DND-41 (cell line): Measurements from ENCODE around the gene IQCF5.

Source experiments
- ATAC-seq: fragments of 200-7000 bp; cut with Tn5 transposase; 3 replicates; pipeline ENCODE4 v1.9.1; 2021; ENCODE audit warnings: low read depth; ENCODE audit not compliant: insufficient read depth
- DNase-seq: peaks from one replicate; pipeline ENCODE4 v3.0.0-alpha.2; 2020
- H2AFZ ChIP-seq: 2 replicates; pipeline ENCODE4 v1.6.0; 2012; ENCODE audit warnings: low read depth, low read length
- H3K27ac ChIP-seq: 2 replicates; pipeline ENCODE4 v1.5.1; 2012; ENCODE audit warnings: low read length, inconsistent platforms
- H3K27me3 ChIP-seq: fragments of 200-600 bp; sonication (generic); 2 replicates; pipeline ENCODE4 v1.6.0; 2012; ENCODE audit warnings: low read length, mild to moderate bottlenecking, inconsistent platforms; ENCODE audit not compliant: insufficient read depth, poor library complexity
- H3K36me3 ChIP-seq: 2 replicates; pipeline ENCODE4 v1.5.1; 2012; ENCODE audit warnings: low read length, inconsistent platforms; ENCODE audit not compliant: insufficient read depth
- H3K4me1 ChIP-seq: 2 replicates; pipeline ENCODE4 v1.5.1; 2012; ENCODE audit warnings: mild to moderate bottlenecking, low read length; ENCODE audit not compliant: insufficient read depth
- H3K4me2 ChIP-seq: 2 replicates; pipeline ENCODE4 v1.6.0; 2012; ENCODE audit warnings: mild to moderate bottlenecking, moderate library complexity, low read length, inconsistent platforms; ENCODE audit not compliant: insufficient read depth
- H3K4me3 ChIP-seq, 2 experiments: fragments of 200-600 bp in 1 of 2; shearing (Covaris generic) in 1 of 2; 2 replicates each; pipeline ENCODE4 v1.5.1; 2012 to 2016; ENCODE audit warnings: inconsistent platforms in 2 of 2, low read length in 2 of 2, mild to moderate bottlenecking in 2 of 2, low read depth in 1 of 2, moderate library complexity in 1 of 2
- H3K79me2 ChIP-seq: 2 replicates; pipeline ENCODE4 v1.6.0; 2012; ENCODE audit warnings: low read length, inconsistent platforms; ENCODE audit not compliant: insufficient read depth
- H3K9ac ChIP-seq: 2 replicates; pipeline ENCODE4 v1.6.0; 2012; ENCODE audit warnings: low read depth, mild to moderate bottlenecking, inconsistent platforms, low read length, moderate library complexity
- H3K9me3 ChIP-seq: 2 replicates; pipeline ENCODE4 v1.5.1; 2012; ENCODE audit warnings: low read length, moderate library complexity, mild to moderate bottlenecking, inconsistent platforms; ENCODE audit not compliant: insufficient read depth, severe bottlenecking
- H4K20me1 ChIP-seq: 2 replicates; pipeline ENCODE4 v1.6.0; 2012; ENCODE audit warnings: low read length; ENCODE audit not compliant: insufficient read depth
- CTCF ChIP-seq: IDR thresholded peaks from 2 replicates; pipeline ENCODE4 v1.5.1; 2012; ENCODE audit warnings: borderline replicate concordance, low read length, moderate library complexity, mild to moderate bottlenecking; ENCODE audit not compliant: poor library complexity, severe bottlenecking; ENCODE audit errors: extremely low read depth
- EZH2 ChIP-seq: IDR thresholded peaks from 3 replicates; pipeline ENCODE4 v1.6.1; 2012; ENCODE audit warnings: borderline replicate concordance, low read depth, mild to moderate bottlenecking, moderate library complexity, low read length, inconsistent platforms; ENCODE audit not compliant: severe bottlenecking

Gene IQCF5

GRCh38 chr3:51836606-51837005 is 38.8 kb downstream of the IQCF5 start:
- H3K4me2 ChIP-seq: no peak overlapping the region
- H3K9me3 ChIP-seq: no peaks in the 10 kb centered on the region
- H3K9ac ChIP-seq: no peak overlapping the region
- no peaks in the 10 kb centered on the region for H3K79me2 ChIP-seq
- no peaks in the 10 kb centered on the region for H3K4me1 ChIP-seq
- no peaks in the 10 kb centered on the region for H3K36me3 ChIP-seq
- H4K20me1 ChIP-seq: no peaks in the 10 kb centered on the region
- peaks cover 3% of the 10 kb centered on the region for H3K27me3 ChIP-seq
- TF ChIP-seq CTCF (no peak), EZH2 (no peak)
- ATAC-seq (no peak), DNase-seq (no peak)
- no peak overlapping the region for H3K4me3 ChIP-seq
- H2AFZ ChIP-seq: no peak overlapping the region
- H3K27ac ChIP-seq: no peak overlapping the region

- no peak for DNase-seq
- Histone ChIP-seq H3K36me3 (no peaks in the 10 kb centered on the region), H3K27ac (no peak overlapping the region), H4K20me1 (no peaks in the 10 kb centered on the region), H3K27me3 (peaks cover 3% of the 10 kb centered on the region), H3K4me1 (no peaks in the 10 kb centered on the region), H3K79me2 (no peaks in the 10 kb centered on the region), H3K9ac (no peak overlapping the region), H2AFZ (no peak overlapping the region), H3K9me3 (peaks cover 6% of the 10 kb centered on the region), H3K4me2 (no peak overlapping the region), H3K4me3 (no peak overlapping the region)
- no peak for ATAC-seq
- TF ChIP-seq EZH2: no peak
- no peak for TF ChIP-seq CTCF
Measured at GRCh38 chr3:51830836-51831385, 44.5 kb downstream of the IQCF5 start.

GRCh38 chr3:51830345-51830744 is 45.1 kb downstream of the IQCF5 start:
- DNase-seq (no peak), ATAC-seq (no peak)
- no peak overlapping the region for H3K4me2 ChIP-seq
- no peak overlapping the region for H3K4me3 ChIP-seq
- H3K4me1 ChIP-seq: no peaks in the 10 kb centered on the region
- peaks cover 6% of the 10 kb centered on the region for H3K9me3 ChIP-seq
- H3K9ac ChIP-seq: no peak overlapping the region
- H3K27ac ChIP-seq: no peak overlapping the region
- H3K36me3 ChIP-seq: no peaks in the 10 kb centered on the region
- H4K20me1 ChIP-seq: no peaks in the 10 kb centered on the region
- peaks cover 3% of the 10 kb centered on the region for H3K27me3 ChIP-seq
- TF ChIP-seq EZH2: no peak
- TF ChIP-seq CTCF: no peak
- H3K79me2 ChIP-seq: no peaks in the 10 kb centered on the region
- H2AFZ ChIP-seq: no peak overlapping the region

DNA sequence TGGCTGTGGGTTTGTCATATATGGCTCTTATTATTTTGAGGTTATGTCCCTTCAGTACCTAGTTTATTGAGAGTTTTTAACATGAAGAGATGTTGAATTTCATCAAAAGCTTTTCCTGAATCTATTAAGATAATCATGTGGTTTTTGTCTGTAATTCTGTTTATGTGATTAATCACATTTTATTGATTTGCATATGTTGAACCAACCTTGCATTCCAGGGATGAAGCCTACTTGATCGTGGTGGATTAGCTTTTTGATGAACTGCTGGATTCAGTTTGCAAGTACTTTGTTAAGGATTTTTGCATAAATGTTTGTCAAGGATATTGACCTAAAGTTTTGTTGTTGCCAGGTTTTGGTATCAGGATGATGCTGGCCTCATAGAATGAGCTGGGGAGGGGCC is 47.1 kb downstream of the IQCF5 start:
- Histone ChIP-seq H3K79me2 (no peaks in the 10 kb centered on the region), H3K27ac (no peak overlapping the region)
- ATAC-seq: no peak

More for the DNA sequence above, 47.1 kb downstream of the IQCF5 start:
- Histone ChIP-seq H3K36me3 (no peaks in the 10 kb centered on the region), H3K4me1 (peaks cover 3% of the 10 kb centered on the region; the same call in 1 of the 2 replicates), H3K9me3 (peaks cover 6% of the 10 kb centered on the region), H3K9ac (no peak overlapping the region), H4K20me1 (no peaks in the 10 kb centered on the region), H3K27me3 (no peaks in the 10 kb centered on the region), H3K4me2 (no peak overlapping the region), H3K4me3 (no peak overlapping the region), H2AFZ (no peak overlapping the region)
- TF ChIP-seq EZH2 (no peak), CTCF (no peak)
- no peak for DNase-seq
